Muscle layer of duodenum (tissue), 2 donors: ENCODE data around the gene TSPAN19.

Experiments used
- H3K27ac ChIP-seq: one replicate; pipeline ENCODE4 v1.7.0; 2013; ENCODE audit warnings: mild to moderate bottlenecking, low read length
- H3K27me3 ChIP-seq: one replicate; pipeline ENCODE4 v1.7.0; 2013; ENCODE audit warnings: low read depth, mild to moderate bottlenecking, control low read depth, low read length
- H3K36me3 ChIP-seq, 2 donors: one replicate each; pipeline ENCODE4 v1.7.0; 2013; ENCODE audit warnings: low read length in 2 of 2, control low read depth in 1 of 2, mild to moderate bottlenecking in 1 of 2; ENCODE audit not compliant: insufficient read depth in 2 of 2, control insufficient read depth in 1 of 2
- H3K4me1 ChIP-seq, 2 donors: one replicate each; pipeline ENCODE4 v1.7.0; 2013; ENCODE audit warnings: low read length in 2 of 2, mild to moderate bottlenecking in 2 of 2, control low read depth in 1 of 2, moderate library complexity in 1 of 2; ENCODE audit not compliant: insufficient read depth in 2 of 2, control insufficient read depth in 1 of 2
- H3K4me3 ChIP-seq, 2 donors: one replicate each; pipeline ENCODE4 v1.7.0; 2013; ENCODE audit warnings: low read length in 2 of 2, low read depth in 1 of 2, mild to moderate bottlenecking in 1 of 2
- H3K9me3 ChIP-seq, 2 donors: one replicate each; pipeline ENCODE4 v1.7.0; 2013; ENCODE audit warnings: low read length in 2 of 2, control low read depth in 1 of 2, mild to moderate bottlenecking in 1 of 2; ENCODE audit not compliant: control insufficient read depth in 1 of 2
- donor health status: healthy.

The TSPAN19 gene

GRCh38 chr12:84973026-84973425 is 63.1 kb downstream of the TSPAN19 start:
- Histone ChIP-seq H3K4me1 (no peaks in the 10 kb centered on the region), H3K9me3 (no peaks in the 10 kb centered on the region), H3K27me3 (no peaks in the 10 kb centered on the region), H3K27ac (no peak overlapping the region), H3K4me3 (no peak overlapping the region), H3K36me3 (no peaks in the 10 kb centered on the region)

- H3K4me3 ChIP-seq: no peak overlapping the region
- H3K27ac ChIP-seq: no peak overlapping the region
- H3K36me3 ChIP-seq: no peaks in the 10 kb centered on the region
- H3K9me3 ChIP-seq: no peaks in the 10 kb centered on the region
- no peaks in the 10 kb centered on the region for H3K27me3 ChIP-seq
- no peaks in the 10 kb centered on the region for H3K4me1 ChIP-seq
Measured at GRCh38 chr12:84969226-84969625, 66.9 kb downstream of the TSPAN19 start.
